Suprapubic skin (tissue), 4 donors: Measurements from ENCODE around the gene ACOT12. TPM values are rescaled to one million over a fixed set of nuclear protein-coding genes. Genes with fewer than 3 reads are reported as not detected.

ENCODE experiments used
- DNase-seq, 2 donors: peaks; one replicate each; pipeline ENCODE4 v3.0.0-alpha.2; 2019; ENCODE audit warnings: low spot score in 2 of 2
- H3K27ac ChIP-seq: fragments of 200-600 bp; sonication (generic); one replicate; pipeline ENCODE4 v1.5.1; 2019
- H3K27me3 ChIP-seq: fragments of 200-600 bp; sonication (generic); one replicate; pipeline ENCODE4 v1.5.1; 2019
- H3K36me3 ChIP-seq: fragments of 200-600 bp; sonication (generic); one replicate; pipeline ENCODE4 v1.5.1; 2019
- H3K4me1 ChIP-seq: fragments of 200-600 bp; sonication (generic); one replicate; pipeline ENCODE4 v1.5.1; 2019
- H3K4me3 ChIP-seq: fragments of 200-600 bp; sonication (generic); one replicate; pipeline ENCODE4 v1.5.1; 2019; ENCODE audit warnings: mild to moderate bottlenecking
- H3K9me3 ChIP-seq: fragments of 200-600 bp; sonication (generic); one replicate; pipeline ENCODE4 v1.5.1; 2019
- EP300 ChIP-seq: sonication (generic); formaldehyde crosslinking; IDR thresholded peaks from one replicate; pipeline ENCODE4 v1.6.1; 2017; ENCODE audit warnings: antibody characterized with exemption
- POLR2A ChIP-seq, 2 donors: fragments of 450-650 bp; IDR thresholded peaks; one replicate each; pipeline ENCODE4 v1.6.1; 2017; ENCODE audit warnings: antibody characterized with exemption in 2 of 2, mild to moderate bottlenecking in 2 of 2, moderate library complexity in 2 of 2
- POLR2AphosphoS5 ChIP-seq, 3 donors: sonication (generic); formaldehyde crosslinking; IDR thresholded peaks; one replicate each; pipeline ENCODE4 v1.6.1; 2017; ENCODE audit warnings: antibody characterized with exemption in 3 of 3
- WGBS: methylation state at CpG from one replicate; pipeline ENCODE4 v1.1.5; 2018; 5-methylcytosine and 5-hydroxymethylcytosine counted together
- total RNA-seq, 4 donors: library from RNA; depleted of rRNA; stranded (reverse); fragments of >200 nt; gene quantifications; one replicate each; pipeline ENCODE4 v1.1.0, GENCODE V29; 2016
- TF ChIP-seq, protein P1 (sequence below), 2 donors: fragments of 200-600 bp in 1 of 2; fragments of 450-650 bp in 1 of 2; sonication (generic) in 1 of 2; IDR thresholded peaks; one replicate each; pipeline ENCODE4 v1.5.1; 2016 to 2019; ENCODE audit warnings: antibody characterized with exemption in 2 of 2, mild to moderate bottlenecking in 1 of 2, moderate library complexity in 1 of 2

The ACOT12 gene
- total RNA-seq, 4 donors from 2014 or later, result 3.0 TPM; not detected in 3

GRCh38 chr5:81286059-81286617, 107.8 kb downstream of the ACOT12 start:
- Histone ChIP-seq H3K9me3 (no peaks in the 10 kb centered on the region), H3K27me3 (no peaks in the 10 kb centered on the region), H3K4me1 (peaks cover 4% of the 10 kb centered on the region), H3K36me3 (no peaks in the 10 kb centered on the region), H3K27ac (no peak overlapping the region), H3K4me3 (no peak overlapping the region)
- WGBS, result 72% methylated on average over 3 of the region's 3 CpGs
- TF ChIP-seq POLR2AphosphoS5 (IDR thresholded peaks at IDR 0.05) (no peak), POLR2A (IDR thresholded peaks at IDR 0.05) (no peak), EP300 (no peak)
- TF ChIP-seq, protein P1, sequence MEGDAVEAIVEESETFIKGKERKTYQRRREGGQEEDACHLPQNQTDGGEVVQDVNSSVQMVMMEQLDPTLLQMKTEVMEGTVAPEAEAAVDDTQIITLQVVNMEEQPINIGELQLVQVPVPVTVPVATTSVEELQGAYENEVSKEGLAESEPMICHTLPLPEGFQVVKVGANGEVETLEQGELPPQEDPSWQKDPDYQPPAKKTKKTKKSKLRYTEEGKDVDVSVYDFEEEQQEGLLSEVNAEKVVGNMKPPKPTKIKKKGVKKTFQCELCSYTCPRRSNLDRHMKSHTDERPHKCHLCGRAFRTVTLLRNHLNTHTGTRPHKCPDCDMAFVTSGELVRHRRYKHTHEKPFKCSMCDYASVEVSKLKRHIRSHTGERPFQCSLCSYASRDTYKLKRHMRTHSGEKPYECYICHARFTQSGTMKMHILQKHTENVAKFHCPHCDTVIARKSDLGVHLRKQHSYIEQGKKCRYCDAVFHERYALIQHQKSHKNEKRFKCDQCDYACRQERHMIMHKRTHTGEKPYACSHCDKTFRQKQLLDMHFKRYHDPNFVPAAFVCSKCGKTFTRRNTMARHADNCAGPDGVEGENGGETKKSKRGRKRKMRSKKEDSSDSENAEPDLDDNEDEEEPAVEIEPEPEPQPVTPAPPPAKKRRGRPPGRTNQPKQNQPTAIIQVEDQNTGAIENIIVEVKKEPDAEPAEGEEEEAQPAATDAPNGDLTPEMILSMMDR (IDR thresholded peaks at IDR 0.05), result no peak
- no peak for DNase-seq

DNA sequence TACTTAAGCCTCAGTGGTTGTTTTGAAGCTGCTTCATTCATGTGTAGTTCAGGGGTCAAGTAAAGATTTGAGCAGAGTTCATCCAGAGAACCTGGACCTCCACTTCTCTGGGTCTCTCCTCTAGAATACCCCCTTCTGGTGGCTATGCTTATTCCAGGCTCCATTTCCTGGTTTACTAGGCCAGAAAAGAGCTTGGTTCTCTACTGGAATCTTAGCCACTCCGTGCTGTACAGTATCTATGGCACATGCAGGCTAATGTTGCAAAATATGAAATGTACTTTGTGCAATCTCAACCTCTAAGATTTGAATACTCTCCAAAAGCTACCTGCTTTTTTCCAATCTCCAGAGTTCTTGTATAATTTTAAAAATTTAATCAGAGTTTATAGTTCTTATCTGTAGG, 110.0 kb downstream of the ACOT12 start:
- H3K36me3 ChIP-seq, result no peaks in the 10 kb centered on the region
- H3K4me3 ChIP-seq, result no peak overlapping the region
- H3K27me3 ChIP-seq, result no peaks in the 10 kb centered on the region
- WGBS, result 85% methylated on average over 1 of the region's 1 CpG
- TF ChIP-seq, protein P1 (IDR thresholded peaks at IDR 0.05), result no peak
- TF ChIP-seq POLR2A (IDR thresholded peaks at IDR 0.05) (no peak), EP300 (no peak), POLR2AphosphoS5 (IDR thresholded peaks at IDR 0.05) (no peak)
- no peak overlapping the region for H3K27ac ChIP-seq
- no peaks in the 10 kb centered on the region for H3K9me3 ChIP-seq
- H3K4me1 ChIP-seq, result peaks cover 4% of the 10 kb centered on the region
- no peak for DNase-seq

Other genes with a start within 250 kb of the ACOT12 start
- gene CKMT2, start 160.8 kb downstream of the ACOT12 start, total RNA-seq, result 10 to 100 TPM in 1 of 4 donors, 1 to 10 TPM in 3; 2.5 to 12.3 (median 6.5) TPM
- gene ZCCHC9, start 92.5 kb downstream of the ACOT12 start, total RNA-seq, result 10 to 100 TPM; 14.0 to 22.8 (median 19.9) TPM